Parathyroid adenoma (tissue), 2 donors: Measurements from ENCODE around the gene LARP1B.

ENCODE experiments used
- H2AFZ ChIP-seq: fragments of 300-600 bp; sonication (generic); one replicate; pipeline ENCODE4 v1.7.0; 2017; ENCODE audit warnings: antibody characterized with exemption, mild to moderate bottlenecking
- H3K27ac ChIP-seq: fragments of 300-600 bp; sonication (generic); one replicate; pipeline ENCODE4 v1.7.0; 2017
- H3K27me3 ChIP-seq: fragments of 300-600 bp; sonication (generic); one replicate; pipeline ENCODE4 v1.7.0; 2017; ENCODE audit warnings: low read length; ENCODE audit not compliant: control insufficient read depth, insufficient read depth
- H3K36me3 ChIP-seq: fragments of 300-600 bp; sonication (generic); one replicate; pipeline ENCODE4 v1.7.0; 2017; ENCODE audit warnings: low read length; ENCODE audit not compliant: control insufficient read depth, insufficient read depth
- H3K4me1 ChIP-seq: fragments of 300-600 bp; sonication (generic); one replicate; pipeline ENCODE4 v1.7.0; 2017; ENCODE audit warnings: control low read depth
- H3K4me2 ChIP-seq: fragments of 300-600 bp; sonication (generic); one replicate; pipeline ENCODE4 v1.7.0; 2017; ENCODE audit warnings: low read length
- H3K4me3 ChIP-seq: fragments of 300-600 bp; sonication (generic); one replicate; pipeline ENCODE4 v1.7.0; 2017; ENCODE audit warnings: low read depth, low read length
- H3K79me2 ChIP-seq: fragments of 300-600 bp; sonication (generic); one replicate; pipeline ENCODE4 v1.7.0; 2017; ENCODE audit warnings: control low read depth
- H3K9ac ChIP-seq: fragments of 300-600 bp; sonication (generic); one replicate; pipeline ENCODE4 v1.7.0; 2017; ENCODE audit warnings: mild to moderate bottlenecking
- H3K9me3 ChIP-seq: fragments of 300-600 bp; sonication (generic); one replicate; pipeline ENCODE4 v1.7.0; 2017; ENCODE audit warnings: low read length; ENCODE audit not compliant: control insufficient read depth
- TF ChIP-seq, protein P1 (sequence below): fragments of 300-600 bp; sonication (generic); IDR thresholded peaks from one replicate; pipeline ENCODE4 v1.7.0; 2017; ENCODE audit warnings: antibody characterized with exemption, mild to moderate bottlenecking
- donor health status: primary hyperparathyroidism.

The LARP1B gene

DNA sequence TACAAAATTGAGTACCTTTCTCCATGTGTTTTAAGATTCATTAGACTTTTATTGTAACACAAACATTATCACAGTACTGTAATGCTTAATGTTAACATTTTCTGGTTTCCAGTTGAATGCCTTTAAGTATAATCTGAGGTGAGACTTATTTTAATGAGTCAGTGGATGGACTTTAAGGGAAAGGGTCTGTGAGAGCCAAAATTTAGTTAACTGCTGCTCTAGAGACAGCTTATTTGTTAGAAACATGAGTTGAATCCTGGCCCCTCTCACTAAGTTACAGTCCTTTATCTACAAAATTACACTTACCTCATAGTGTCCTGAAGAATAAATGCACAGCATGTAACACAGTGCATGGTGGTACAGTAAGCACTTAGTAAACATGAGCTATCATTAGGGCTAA is 160.5 kb downstream of the LARP1B start:
- no peak overlapping the region for H3K4me2 ChIP-seq
- no peak overlapping the region for H3K27ac ChIP-seq
- no peak overlapping the region for H3K4me3 ChIP-seq
- TF ChIP-seq, protein P1, sequence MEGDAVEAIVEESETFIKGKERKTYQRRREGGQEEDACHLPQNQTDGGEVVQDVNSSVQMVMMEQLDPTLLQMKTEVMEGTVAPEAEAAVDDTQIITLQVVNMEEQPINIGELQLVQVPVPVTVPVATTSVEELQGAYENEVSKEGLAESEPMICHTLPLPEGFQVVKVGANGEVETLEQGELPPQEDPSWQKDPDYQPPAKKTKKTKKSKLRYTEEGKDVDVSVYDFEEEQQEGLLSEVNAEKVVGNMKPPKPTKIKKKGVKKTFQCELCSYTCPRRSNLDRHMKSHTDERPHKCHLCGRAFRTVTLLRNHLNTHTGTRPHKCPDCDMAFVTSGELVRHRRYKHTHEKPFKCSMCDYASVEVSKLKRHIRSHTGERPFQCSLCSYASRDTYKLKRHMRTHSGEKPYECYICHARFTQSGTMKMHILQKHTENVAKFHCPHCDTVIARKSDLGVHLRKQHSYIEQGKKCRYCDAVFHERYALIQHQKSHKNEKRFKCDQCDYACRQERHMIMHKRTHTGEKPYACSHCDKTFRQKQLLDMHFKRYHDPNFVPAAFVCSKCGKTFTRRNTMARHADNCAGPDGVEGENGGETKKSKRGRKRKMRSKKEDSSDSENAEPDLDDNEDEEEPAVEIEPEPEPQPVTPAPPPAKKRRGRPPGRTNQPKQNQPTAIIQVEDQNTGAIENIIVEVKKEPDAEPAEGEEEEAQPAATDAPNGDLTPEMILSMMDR, result no peak
- no peaks in the 10 kb centered on the region for H3K36me3 ChIP-seq
- no peak overlapping the region for H3K9ac ChIP-seq
- H3K4me1 ChIP-seq, result no peaks in the 10 kb centered on the region
- no peaks in the 10 kb centered on the region for H3K27me3 ChIP-seq
- H2AFZ ChIP-seq, result no peak overlapping the region
- H3K9me3 ChIP-seq, result no peaks in the 10 kb centered on the region
- no peaks in the 10 kb centered on the region for H3K79me2 ChIP-seq

DNA sequence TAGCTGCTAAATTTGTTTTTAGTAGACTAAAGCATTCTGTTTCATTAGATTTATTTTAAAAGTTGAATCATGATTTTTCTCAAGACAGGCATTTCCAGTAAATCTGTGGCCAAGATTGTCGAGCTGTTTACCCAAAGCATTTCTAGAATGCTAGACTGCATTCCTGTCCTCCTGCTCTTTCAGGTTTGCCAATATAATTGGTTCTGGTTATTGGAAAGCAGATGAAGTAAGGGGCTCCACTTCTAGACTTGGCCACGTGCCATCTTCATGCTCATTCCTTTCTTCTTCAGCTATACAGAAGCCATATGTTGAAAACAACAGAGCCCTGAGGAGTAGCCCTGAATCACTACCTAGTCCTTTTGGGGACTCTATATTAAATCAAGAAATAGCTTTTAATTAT is 164.0 kb downstream of the LARP1B start:
- Histone ChIP-seq H3K27me3 (no peaks in the 10 kb centered on the region), H3K4me2 (no peak overlapping the region), H3K9me3 (no peaks in the 10 kb centered on the region), H2AFZ (no peak overlapping the region), H3K4me3 (no peak overlapping the region), H3K79me2 (no peaks in the 10 kb centered on the region), H3K9ac (no peak overlapping the region), H3K36me3 (no peaks in the 10 kb centered on the region), H3K27ac (no peak overlapping the region), H3K4me1 (peaks cover 5% of the 10 kb centered on the region)
- TF ChIP-seq, protein P1, result no peak

DNA sequence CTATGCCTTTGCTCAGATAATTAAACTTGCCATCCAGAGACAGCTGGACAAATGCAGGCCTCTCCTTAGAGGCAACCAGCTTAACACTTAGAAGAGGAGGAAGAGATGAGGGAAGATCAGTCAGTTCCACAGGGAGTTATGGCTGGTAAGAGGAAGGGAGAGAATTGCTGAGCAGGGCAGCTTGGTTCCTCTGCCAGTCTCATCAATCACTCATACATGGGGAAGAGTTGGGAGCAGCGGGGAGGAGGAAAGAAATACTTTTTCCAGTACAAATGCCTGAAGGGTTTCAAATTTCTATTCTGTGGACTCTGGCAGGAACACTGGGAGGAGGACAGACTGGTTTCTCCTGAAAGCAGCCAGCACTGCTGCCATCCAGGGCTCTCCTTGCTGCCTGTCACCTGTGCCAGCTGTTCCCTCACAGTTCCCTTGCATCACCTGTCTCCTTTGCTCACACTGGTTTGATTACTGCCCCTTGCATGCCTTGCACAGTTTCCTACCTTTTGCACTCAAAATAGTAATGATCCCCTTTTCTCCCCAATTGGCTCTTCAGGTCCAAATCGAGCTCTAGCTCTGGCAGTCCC is 167.0 kb downstream of the LARP1B start:
- Histone ChIP-seq H3K27ac (no peak overlapping the region), H3K27me3 (no peaks in the 10 kb centered on the region), H3K36me3 (no peaks in the 10 kb centered on the region), H3K79me2 (no peaks in the 10 kb centered on the region), H3K4me3 (no peak overlapping the region), H3K9ac (no peak overlapping the region), H3K4me1 (peaks cover 5% of the 10 kb centered on the region), H3K9me3 (no peaks in the 10 kb centered on the region), H3K4me2 (no peak overlapping the region), H2AFZ (peak overlapping the region; percentile 7)
- TF ChIP-seq, protein P1, result no peak

DNA sequence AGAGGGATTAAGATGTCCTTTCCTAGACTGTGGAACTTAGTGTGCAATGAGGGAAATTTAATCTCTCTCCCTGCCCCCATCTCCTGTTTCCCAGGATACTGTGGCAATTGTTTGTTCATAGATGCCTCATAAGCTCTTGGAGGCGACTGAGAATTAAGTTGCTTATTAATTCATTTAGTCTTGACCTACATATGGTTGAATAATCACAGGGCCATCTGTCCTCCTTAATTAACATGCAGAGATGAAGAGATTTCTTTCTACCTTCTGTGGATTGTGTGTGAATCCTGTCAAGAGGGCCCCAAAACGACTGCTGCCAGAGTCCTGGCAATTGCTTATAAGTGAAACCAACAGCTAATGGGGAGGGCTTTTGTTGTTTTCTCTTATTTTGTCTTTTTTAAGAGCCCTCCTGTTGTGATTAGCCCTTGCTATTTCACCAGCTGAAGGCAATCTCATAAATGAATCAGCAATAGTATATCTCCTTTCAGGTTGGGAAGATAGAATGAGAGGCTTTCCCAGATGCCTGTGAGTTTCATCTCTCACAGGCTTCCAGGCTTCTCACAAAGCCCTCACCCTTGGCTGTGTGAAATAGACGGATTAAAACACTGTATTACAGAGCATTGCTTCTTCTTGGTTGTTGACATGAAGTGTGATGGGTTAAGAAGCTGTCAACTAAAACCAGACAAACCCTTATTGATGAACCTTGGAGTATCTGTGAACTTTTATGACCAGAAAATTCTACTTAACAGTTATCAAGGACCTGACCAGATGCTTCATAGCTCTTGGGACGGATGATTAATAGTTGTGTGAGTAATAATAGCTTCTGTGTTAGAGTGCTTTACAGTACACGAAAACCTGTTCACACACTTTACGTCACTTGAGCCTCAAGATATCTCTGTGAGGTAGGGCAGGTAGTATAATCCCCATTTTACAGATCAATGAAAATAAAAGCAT is 168.0 kb downstream of the LARP1B start:
- no peak overlapping the region for H3K4me3 ChIP-seq
- TF ChIP-seq, protein P1, result no peak

More for the DNA sequence above, 168.0 kb downstream of the LARP1B start:
- Histone ChIP-seq H2AFZ (peak overlapping the region; percentile 50), H3K36me3 (no peaks in the 10 kb centered on the region), H3K9me3 (no peaks in the 10 kb centered on the region), H3K4me2 (no peak overlapping the region), H3K79me2 (no peaks in the 10 kb centered on the region), H3K4me1 (peaks cover 5% of the 10 kb centered on the region), H3K27me3 (no peaks in the 10 kb centered on the region), H3K9ac (no peak overlapping the region), H3K27ac (no peak overlapping the region)
